Ishikawa (cell line): ENCODE results near the gene MIX23.
A peak's percentile ranks its signal among the peaks of the same experiment; 100 is the strongest.

Experiments
- CEBPB ChIP-seq: IDR thresholded peaks from 2 replicates; pipeline ENCODE4 v1.6.1; 2012
- CREB1 ChIP-seq: IDR thresholded peaks from 2 replicates; pipeline ENCODE4 v1.6.1; 2012; ENCODE audit warnings: low read depth
- EGR1 ChIP-seq: IDR thresholded peaks from 2 replicates; pipeline ENCODE4 v1.6.1; 2012
- EP300 ChIP-seq: IDR thresholded peaks from 2 replicates; pipeline ENCODE4 v1.6.1; 2012; ENCODE audit warnings: borderline replicate concordance
- FOXM1 ChIP-seq: IDR thresholded peaks from 2 replicates; pipeline ENCODE4 v1.6.1; 2012; ENCODE audit warnings: low read depth, borderline replicate concordance
- MAX ChIP-seq: IDR thresholded peaks from 2 replicates; pipeline ENCODE4 v1.6.1; 2012
- NFIC ChIP-seq: IDR thresholded peaks from 2 replicates; pipeline ENCODE4 v1.6.1; 2012
- RAD21 ChIP-seq: IDR thresholded peaks from 2 replicates; pipeline ENCODE4 v1.6.1; 2012; ENCODE audit warnings: low read depth
- TAF1 ChIP-seq: IDR thresholded peaks from 2 replicates; pipeline ENCODE4 v1.6.1; 2012; ENCODE audit warnings: low read depth, mild to moderate bottlenecking
- TCF12 ChIP-seq: IDR thresholded peaks from 2 replicates; pipeline ENCODE4 v1.6.1; 2012; ENCODE audit warnings: low read depth
- TEAD4 ChIP-seq: IDR thresholded peaks from 2 replicates; pipeline ENCODE4 v1.6.1; 2012
- USF1 ChIP-seq: IDR thresholded peaks from 2 replicates; pipeline ENCODE4 v1.6.1; 2012
- YY1 ChIP-seq: IDR thresholded peaks from 2 replicates; pipeline ENCODE4 v1.6.1; 2012; ENCODE audit warnings: low read depth
- ZBTB7A ChIP-seq: IDR thresholded peaks from 2 replicates; pipeline ENCODE4 v1.6.1; 2012; ENCODE audit warnings: low read depth
- TF ChIP-seq, protein P1 (sequence below): IDR thresholded peaks from 2 replicates; pipeline ENCODE4 v1.6.1; 2012; ENCODE audit warnings: low read depth, mild to moderate bottlenecking

Gene MIX23

DNA sequence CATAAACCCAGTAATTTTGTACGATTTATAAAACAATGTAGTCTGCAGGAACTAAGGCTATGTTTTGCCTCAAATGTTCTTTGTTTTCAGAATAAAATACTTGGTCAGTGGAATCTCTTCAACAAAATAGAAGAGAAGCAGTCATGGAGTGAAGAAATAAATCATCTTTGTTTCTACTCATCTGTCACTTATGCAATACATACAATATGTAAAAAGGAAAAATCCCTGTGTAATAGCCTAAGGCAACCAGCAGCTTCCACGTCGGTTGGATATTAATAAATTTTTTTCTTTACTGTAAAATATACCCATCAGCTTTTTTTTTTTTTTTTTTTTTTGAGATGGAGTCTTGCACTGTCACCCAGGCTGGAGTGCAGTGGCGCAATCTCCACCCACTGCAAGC, 38.1 kb upstream of the MIX23 start:
- TF ChIP-seq TCF12 (no peak), RAD21 (no peak), TAF1 (no peak), EP300 (no peak), MAX (no peak), CEBPB (no peak), USF1 (no peak), NFIC (no peak), TEAD4 (no peak), ZBTB7A (no peak), FOXM1 (no peak), YY1 (no peak), CREB1 (no peak), EGR1 (no peak)
- TF ChIP-seq, protein P1, sequence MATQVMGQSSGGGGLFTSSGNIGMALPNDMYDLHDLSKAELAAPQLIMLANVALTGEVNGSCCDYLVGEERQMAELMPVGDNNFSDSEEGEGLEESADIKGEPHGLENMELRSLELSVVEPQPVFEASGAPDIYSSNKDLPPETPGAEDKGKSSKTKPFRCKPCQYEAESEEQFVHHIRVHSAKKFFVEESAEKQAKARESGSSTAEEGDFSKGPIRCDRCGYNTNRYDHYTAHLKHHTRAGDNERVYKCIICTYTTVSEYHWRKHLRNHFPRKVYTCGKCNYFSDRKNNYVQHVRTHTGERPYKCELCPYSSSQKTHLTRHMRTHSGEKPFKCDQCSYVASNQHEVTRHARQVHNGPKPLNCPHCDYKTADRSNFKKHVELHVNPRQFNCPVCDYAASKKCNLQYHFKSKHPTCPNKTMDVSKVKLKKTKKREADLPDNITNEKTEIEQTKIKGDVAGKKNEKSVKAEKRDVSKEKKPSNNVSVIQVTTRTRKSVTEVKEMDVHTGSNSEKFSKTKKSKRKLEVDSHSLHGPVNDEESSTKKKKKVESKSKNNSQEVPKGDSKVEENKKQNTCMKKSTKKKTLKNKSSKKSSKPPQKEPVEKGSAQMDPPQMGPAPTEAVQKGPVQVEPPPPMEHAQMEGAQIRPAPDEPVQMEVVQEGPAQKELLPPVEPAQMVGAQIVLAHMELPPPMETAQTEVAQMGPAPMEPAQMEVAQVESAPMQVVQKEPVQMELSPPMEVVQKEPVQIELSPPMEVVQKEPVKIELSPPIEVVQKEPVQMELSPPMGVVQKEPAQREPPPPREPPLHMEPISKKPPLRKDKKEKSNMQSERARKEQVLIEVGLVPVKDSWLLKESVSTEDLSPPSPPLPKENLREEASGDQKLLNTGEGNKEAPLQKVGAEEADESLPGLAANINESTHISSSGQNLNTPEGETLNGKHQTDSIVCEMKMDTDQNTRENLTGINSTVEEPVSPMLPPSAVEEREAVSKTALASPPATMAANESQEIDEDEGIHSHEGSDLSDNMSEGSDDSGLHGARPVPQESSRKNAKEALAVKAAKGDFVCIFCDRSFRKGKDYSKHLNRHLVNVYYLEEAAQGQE, result no peak

GRCh38 chr3:122416966-122417365, 33.9 kb upstream of the MIX23 start:
- no peak for TF ChIP-seq USF1

DNA sequence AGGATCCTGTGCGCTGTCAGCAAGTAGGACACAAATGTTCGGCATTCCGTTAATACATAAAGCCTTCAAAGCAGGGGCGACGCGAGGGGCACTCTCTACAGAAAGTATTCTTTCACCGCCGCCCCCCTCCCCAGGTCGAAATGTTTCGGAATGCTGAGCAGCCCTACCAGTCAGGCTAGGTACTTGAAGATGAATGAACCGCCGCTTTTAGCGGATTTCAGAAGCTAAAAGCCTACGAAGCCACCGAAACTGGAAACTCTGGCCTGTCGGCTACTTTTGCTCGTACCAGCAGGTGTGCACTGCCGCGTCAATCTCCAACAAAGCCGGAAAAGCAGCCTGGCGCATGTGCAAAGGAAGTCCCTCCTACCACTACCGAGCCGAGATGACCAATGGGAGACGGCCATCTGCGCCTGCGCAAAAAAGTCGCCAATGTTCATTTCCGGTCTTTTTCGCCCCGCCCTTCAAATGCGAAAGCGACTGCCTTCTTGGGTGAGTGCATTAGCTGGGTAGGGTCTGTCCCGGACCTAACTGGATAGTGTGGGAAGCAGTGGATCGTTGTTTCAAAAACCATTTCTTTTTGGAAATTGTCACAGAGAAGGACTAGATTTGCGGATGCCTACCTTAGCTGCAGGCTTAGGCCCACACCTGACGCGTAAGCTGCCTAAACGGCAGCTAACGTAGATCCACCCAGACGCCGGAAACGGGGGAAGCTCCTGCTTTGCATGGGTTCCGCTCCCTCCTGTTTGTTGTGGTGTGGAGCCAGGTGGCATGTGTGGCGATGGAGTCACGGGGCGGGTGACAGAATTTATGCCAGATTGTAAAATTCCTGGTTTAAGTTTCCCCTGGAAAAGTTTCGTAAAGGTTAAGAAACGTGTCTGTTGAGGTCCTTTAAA, 33.0 kb upstream of the MIX23 start, which contains the start of gene WDR5B:
Gene WDR5B, minus strand, starts transcription at position 301 of the 893 bp plus-strand sequence. CDS start 534 bp downstream, outside the sequence.
- TF ChIP-seq YY1 (0 out of 2 replicates have a peak, but pooled peaks have one; percentile 34), RAD21 (no peak), CEBPB (no peak), TCF12 (peak; percentile 16; the same call in 1 of the 2 replicates), NFIC (no peak), FOXM1 (no peak; the same call in 1 of the 2 replicates), USF1 (no peak), TAF1 (peak; percentile 84), EGR1 (no peak), TEAD4 (0 out of 2 replicates have a peak, but pooled peaks have one; percentile 1), ZBTB7A (no peak), MAX (peak; percentile 73), CREB1 (no peak), EP300 (no peak)
- TF ChIP-seq, protein P1, result no peak

DNA sequence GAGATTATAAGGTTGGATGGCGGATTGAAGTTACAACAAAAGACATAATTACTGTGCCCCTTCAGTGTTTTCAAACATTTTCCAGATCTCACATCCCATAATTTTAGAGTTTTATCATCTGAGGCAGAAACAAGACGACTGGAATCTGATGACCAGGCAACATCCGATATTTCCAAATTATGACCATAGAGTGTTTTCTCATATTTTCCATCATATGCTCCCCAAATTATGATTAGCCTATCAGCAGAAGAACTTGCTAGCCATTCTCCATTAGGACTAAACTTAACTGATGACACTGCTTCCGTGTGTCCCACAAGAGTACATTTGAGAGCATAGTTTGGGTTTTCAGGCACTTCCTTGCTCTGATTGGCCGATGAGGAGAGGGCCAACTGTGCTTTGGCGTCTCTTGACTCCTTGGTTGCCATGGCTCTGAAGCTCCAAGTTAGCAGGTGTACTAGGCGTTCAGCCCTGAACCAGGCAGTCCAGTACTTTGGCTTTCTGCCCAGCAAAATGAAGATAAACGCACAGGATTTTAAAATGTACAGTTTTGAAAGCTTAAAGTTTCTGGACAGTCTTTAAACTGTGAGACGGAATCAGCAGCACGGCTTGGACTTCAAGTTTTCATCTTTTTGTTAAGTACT, 32.2 kb upstream of the MIX23 start:
- TF ChIP-seq NFIC, result 0 out of 2 replicates have a peak, but pooled peaks have one; percentile 7
- no peak for TF ChIP-seq YY1

GRCh38 chr3:122414391-122414790, 31.4 kb upstream of the MIX23 start:
- TF ChIP-seq ZBTB7A (no peak), MAX (no peak), FOXM1 (no peak), TCF12 (no peak), YY1 (no peak), CEBPB (no peak), TAF1 (no peak), CREB1 (no peak), EP300 (no peak), RAD21 (no peak), NFIC (no peak), TEAD4 (no peak), EGR1 (no peak), USF1 (no peak)
- TF ChIP-seq, protein P1, result no peak
